ENCODE measurements around the gene UGT1A9. TPM values are rescaled to one million over a fixed set of nuclear protein-coding genes. Genes with fewer than 3 reads are reported as not detected.

UGT1A9 gene
- total RNA-seq, 4 donors from 2014 or later: not detected

DNA sequence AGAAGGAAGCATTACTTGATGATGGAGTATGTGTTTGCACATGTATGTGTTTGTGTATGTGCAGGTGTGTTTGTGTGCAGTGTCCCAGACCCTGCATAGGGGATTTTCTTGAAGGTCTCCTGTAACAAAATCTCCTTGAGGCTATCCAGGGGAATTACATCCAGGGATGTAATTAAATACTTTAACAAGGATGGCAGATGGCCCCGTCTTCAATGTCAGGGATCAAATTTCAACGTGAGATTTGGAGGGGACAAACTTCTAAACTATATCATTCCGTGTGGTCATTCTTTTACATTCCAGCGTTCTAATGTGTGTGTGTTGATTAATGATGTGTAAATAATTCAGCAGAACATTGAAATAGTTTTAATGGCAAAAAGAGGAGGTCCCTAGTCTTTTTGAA is 3.3 kb downstream of the UGT1A9 start:
- Histone ChIP-seq H3K4me3 (replicated peaks in 1 of 3) (no peak overlapping the region), H3K27ac (no peak overlapping the region), H3K36me3 (no peaks in the 10 kb centered on the region), H3K27me3 (no peaks in the 10 kb centered on the region), H3K9me3 (no peaks in the 10 kb centered on the region), H3K4me1 (no peaks in the 10 kb centered on the region)
- WGBS, 2 donors: 46 to 55% methylated on average over 4 of the region's 4 CpGs
- no peak for TF ChIP-seq POLR2A (IDR thresholded peaks at IDR 0.05)
- TF ChIP-seq, protein P1, sequence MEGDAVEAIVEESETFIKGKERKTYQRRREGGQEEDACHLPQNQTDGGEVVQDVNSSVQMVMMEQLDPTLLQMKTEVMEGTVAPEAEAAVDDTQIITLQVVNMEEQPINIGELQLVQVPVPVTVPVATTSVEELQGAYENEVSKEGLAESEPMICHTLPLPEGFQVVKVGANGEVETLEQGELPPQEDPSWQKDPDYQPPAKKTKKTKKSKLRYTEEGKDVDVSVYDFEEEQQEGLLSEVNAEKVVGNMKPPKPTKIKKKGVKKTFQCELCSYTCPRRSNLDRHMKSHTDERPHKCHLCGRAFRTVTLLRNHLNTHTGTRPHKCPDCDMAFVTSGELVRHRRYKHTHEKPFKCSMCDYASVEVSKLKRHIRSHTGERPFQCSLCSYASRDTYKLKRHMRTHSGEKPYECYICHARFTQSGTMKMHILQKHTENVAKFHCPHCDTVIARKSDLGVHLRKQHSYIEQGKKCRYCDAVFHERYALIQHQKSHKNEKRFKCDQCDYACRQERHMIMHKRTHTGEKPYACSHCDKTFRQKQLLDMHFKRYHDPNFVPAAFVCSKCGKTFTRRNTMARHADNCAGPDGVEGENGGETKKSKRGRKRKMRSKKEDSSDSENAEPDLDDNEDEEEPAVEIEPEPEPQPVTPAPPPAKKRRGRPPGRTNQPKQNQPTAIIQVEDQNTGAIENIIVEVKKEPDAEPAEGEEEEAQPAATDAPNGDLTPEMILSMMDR (IDR thresholded peaks at IDR 0.05): no peak
- no peak for DNase-seq
- intact Hi-C loops (cut with DNase I): no loop called here

DNA sequence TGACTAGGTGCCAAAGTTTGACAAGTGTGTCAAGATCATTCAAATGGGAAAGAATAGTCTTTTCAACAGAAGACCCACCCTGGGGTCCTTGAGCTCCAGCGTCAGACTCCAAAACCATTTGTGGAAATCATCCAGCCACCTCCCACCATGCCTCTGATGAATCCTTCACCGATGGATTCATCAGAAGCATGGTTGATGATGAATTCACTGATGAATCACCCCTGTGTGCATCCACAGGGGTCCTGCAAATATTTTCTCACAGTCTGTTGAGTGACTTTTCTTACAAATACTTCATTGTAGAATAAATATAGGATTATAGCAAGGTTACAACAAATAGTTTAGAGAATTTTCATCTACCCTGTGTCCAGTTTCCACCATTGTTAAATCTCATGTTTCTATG is 4.3 kb downstream of the UGT1A9 start:
- no peaks in the 10 kb centered on the region for H3K27me3 ChIP-seq
- intact Hi-C loops (cut with DNase I): no loop called here
- 78 to 88% methylated on average over 2 of the region's 2 CpGs for WGBS, 2 donors
- no peaks in the 10 kb centered on the region for H3K9me3 ChIP-seq
- TF ChIP-seq, protein P1 (IDR thresholded peaks at IDR 0.05): no peak
- no peak for TF ChIP-seq POLR2A (IDR thresholded peaks at IDR 0.05)
- no peak overlapping the region for H3K27ac ChIP-seq
- no peaks in the 10 kb centered on the region for H3K36me3 ChIP-seq
- DNase-seq: no peak
- H3K4me1 ChIP-seq: no peaks in the 10 kb centered on the region
- no peak overlapping the region for H3K4me3 ChIP-seq (replicated peaks in 1 of 3)

DNA sequence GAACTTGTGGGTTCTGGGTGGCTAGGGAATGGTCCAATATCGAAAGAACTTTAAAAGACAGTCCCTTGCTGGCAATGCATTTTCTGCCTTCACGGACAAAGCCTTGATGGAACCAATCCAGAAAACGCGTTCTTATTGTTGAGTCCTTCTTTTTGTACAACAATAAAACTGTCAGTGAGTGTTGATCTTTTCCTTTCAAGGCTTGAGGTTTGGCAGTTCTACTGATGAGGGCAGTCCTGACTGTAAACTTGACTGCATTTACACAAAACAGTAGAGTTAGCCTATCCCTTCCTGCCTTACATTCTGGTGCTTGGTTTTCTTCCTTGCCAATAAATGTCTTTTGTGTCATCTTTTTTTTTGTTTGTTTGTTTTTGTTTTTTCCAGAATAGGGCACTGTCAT is 7.5 kb downstream of the UGT1A9 start:
- WGBS, 2 donors: 77 to 88% methylated on average over 4 of the region's 4 CpGs
- H3K4me1 ChIP-seq: no peaks in the 10 kb centered on the region
- H3K4me3 ChIP-seq (replicated peaks in 1 of 3): no peak overlapping the region
- TF ChIP-seq POLR2A (IDR thresholded peaks at IDR 0.05): no peak
- TF ChIP-seq, protein P1 (IDR thresholded peaks at IDR 0.05): no peak
- H3K36me3 ChIP-seq: no peaks in the 10 kb centered on the region
- H3K27me3 ChIP-seq: no peaks in the 10 kb centered on the region
- no peaks in the 10 kb centered on the region for H3K9me3 ChIP-seq
- intact Hi-C loops (cut with DNase I): no loop called here
- no peak for DNase-seq
- no peak overlapping the region for H3K27ac ChIP-seq

DNA sequence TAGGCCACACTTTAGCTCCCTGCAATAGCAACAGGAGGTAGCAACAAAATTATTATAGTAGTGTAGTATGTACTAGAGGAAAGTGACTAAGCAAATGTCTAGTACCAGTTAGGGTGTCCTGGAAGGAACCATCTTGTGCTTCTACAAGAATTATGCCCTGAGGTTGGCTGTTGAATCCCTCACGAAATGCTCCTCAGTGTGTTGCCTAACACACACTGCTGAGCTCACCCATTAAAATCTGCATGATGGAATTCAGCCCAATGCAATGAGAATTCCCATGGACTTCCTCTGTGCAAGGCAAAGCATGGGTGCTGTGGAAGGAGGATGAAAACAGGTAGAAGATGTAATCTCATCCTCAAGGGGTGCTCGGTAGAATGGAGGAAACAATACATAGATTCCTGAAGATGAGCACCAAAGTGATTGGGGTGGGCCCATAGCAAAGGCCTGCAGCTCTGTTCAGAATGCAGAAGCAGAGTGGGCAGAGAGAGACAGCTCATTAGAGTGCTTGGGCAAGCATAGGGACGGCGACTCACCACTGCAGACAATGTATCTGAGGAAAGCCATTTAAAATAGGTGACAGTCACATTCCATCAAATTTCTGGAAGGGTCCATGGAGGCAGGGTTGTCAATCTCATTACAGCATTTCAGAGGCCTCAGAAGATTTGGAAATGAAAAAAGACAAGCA is 8.8 kb downstream of the UGT1A9 start:
- H3K4me3 ChIP-seq (replicated peaks in 1 of 3): no peak overlapping the region
- no peaks in the 10 kb centered on the region for H3K9me3 ChIP-seq
- no peaks in the 10 kb centered on the region for H3K27me3 ChIP-seq
- H3K36me3 ChIP-seq: no peaks in the 10 kb centered on the region
- H3K27ac ChIP-seq: no peak overlapping the region
- no peaks in the 10 kb centered on the region for H3K4me1 ChIP-seq
- no peak for DNase-seq
- intact Hi-C loops (cut with DNase I): no loop called here
- TF ChIP-seq, protein P1 (IDR thresholded peaks at IDR 0.05): no peak
- no peak for TF ChIP-seq POLR2A (IDR thresholded peaks at IDR 0.05)
- 75 to 82% methylated on average over 4 of the region's 4 CpGs for WGBS, 2 donors

DNA sequence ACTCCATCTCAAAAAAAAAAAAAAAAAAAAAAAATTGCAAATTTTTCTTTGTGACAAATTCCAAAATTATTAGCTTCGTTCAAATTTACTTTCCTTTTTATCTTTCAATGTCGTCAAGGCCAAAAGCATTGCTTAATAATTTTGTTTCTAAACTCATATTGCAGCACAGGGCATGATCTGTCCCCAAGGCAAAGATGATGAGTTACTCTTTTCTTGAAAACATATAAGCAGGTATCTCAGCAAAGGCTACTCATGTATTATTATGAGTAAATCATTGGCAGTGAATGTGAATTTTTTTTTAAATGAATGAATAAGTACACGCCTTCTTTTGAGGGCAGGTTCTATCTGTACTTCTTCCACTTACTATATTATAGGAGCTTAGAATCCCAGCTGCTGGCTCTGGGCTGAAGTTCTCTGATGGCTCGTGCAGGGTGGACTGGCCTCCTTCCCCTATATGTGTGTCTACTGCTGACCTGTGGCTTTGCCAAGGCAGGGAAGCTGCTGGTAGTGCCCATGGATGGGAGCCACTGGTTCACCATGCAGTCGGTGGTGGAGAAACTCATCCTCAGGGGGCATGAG is 9.9 kb downstream of the UGT1A9 start, which contains the start of gene UGT1A7:
TSS of gene UGT1A7 (plus strand) at position 381 of the 579 bp plus-strand sequence. CDS start at position 418, 37 bp downstream.
- DNase-seq: no peak
- H3K9me3 ChIP-seq: no peaks in the 10 kb centered on the region
- 80% methylated on average over 5 of the region's 5 CpGs for WGBS, 2 donors
- H3K27me3 ChIP-seq: no peaks in the 10 kb centered on the region
- intact Hi-C loops (cut with DNase I): no loop called here
- H3K4me1 ChIP-seq: no peaks in the 10 kb centered on the region
- no peak within 1 kb of the TSS for H3K4me3 ChIP-seq (replicated peaks in 1 of 3)
- no peaks in the 10 kb centered on the region for H3K36me3 ChIP-seq
- no peak for TF ChIP-seq POLR2A (IDR thresholded peaks at IDR 0.05)
- TF ChIP-seq, protein P1 (IDR thresholded peaks at IDR 0.05): no peak
- no peak within 1 kb of the TSS for H3K27ac ChIP-seq

Measured in thyroid gland (tissue), 4 donors.